OCI-LY7 (cell line): ENCODE data around the gene POLR2L. TPM values are rescaled to one million over a fixed set of nuclear protein-coding genes. Genes with fewer than 3 reads are reported as not detected.

Experiments
- BruUV-seq: library from RNA; stranded (reverse); fragments of 400-500 nt; replicated peaks from 2 replicates; lab custom pipeline; 2021; lab: Mats Ljungman, UMichigan
- CTCF ChIA-PET: fragments of 300-600 bp; sonication (Branson Sonifier 250); formaldehyde crosslinking; loops from one replicate; lab custom pipeline; 2022; ENCODE audit warnings: antibody characterized with exemption; ENCODE audit not compliant: unreplicated experiment; lab: Charles Lee
- POLR2A ChIA-PET: fragments of 300-600 bp; sonication (Branson Sonifier 250); formaldehyde crosslinking; loops from one replicate; lab custom pipeline; 2022; ENCODE audit warnings: antibody characterized with exemption; lab: Charles Lee
- DNase-seq: peaks from one replicate; pipeline ENCODE4 v3.0.0-alpha.2; 2015; ENCODE audit warnings: low spot score
- H2AFZ ChIP-seq: fragments of 200-600 bp; sonication (generic), shearing (Covaris generic); 2 replicates; pipeline ENCODE4 v1.6.1; 2014; ENCODE audit warnings: mild to moderate bottlenecking, antibody characterized with exemption, low read length, moderate library complexity
- H3K27ac ChIP-seq: fragments of 200-600 bp; sonication (generic); 2 replicates; pipeline ENCODE4 v1.5.1; 2014; ENCODE audit warnings: mixed run types, low read depth, mild to moderate bottlenecking, moderate library complexity, low read length, inconsistent platforms; ENCODE audit not compliant: poor library complexity, severe bottlenecking
- H3K36me3 ChIP-seq: fragments of 200-600 bp; sonication (generic); 2 replicates; pipeline ENCODE4 v1.6.1; 2014; ENCODE audit warnings: mild to moderate bottlenecking, antibody characterized with exemption, low read length, moderate library complexity, mixed read lengths; ENCODE audit not compliant: insufficient read depth
- H3K4me1 ChIP-seq: fragments of 200-600 bp; sonication (generic); 2 replicates; pipeline ENCODE4 v1.5.1; 2014; ENCODE audit warnings: mild to moderate bottlenecking, low read length; ENCODE audit not compliant: insufficient read depth, poor library complexity, severe bottlenecking
- H3K4me2 ChIP-seq: fragments of 200-600 bp; sonication (generic); 2 replicates; pipeline ENCODE4 v1.6.1; 2014; ENCODE audit warnings: mild to moderate bottlenecking, low read length
- H3K4me3 ChIP-seq: fragments of 200-600 bp; sonication (generic); 2 replicates; pipeline ENCODE4 v1.5.1; 2014; ENCODE audit warnings: mild to moderate bottlenecking, low read depth, low read length; ENCODE audit not compliant: poor library complexity, severe bottlenecking
- H3K79me2 ChIP-seq: fragments of 200-600 bp; sonication (generic); 2 replicates; pipeline ENCODE4 v1.6.1; 2016; ENCODE audit warnings: low read depth, mild to moderate bottlenecking, low read length, moderate library complexity, mixed read lengths; ENCODE audit not compliant: insufficient read depth
- H3K9me2 ChIP-seq: fragments of 200-600 bp; sonication (generic); 2 replicates; pipeline ENCODE4 v1.6.1; 2016; ENCODE audit warnings: mild to moderate bottlenecking, low read length, mixed read lengths; ENCODE audit not compliant: insufficient read depth
- H3K9me3 ChIP-seq: fragments of 200-600 bp; sonication (generic); 2 replicates; pipeline ENCODE4 v1.6.1; 2014; ENCODE audit warnings: mild to moderate bottlenecking, mixed run types, low read length, mixed read lengths
- H4K20me1 ChIP-seq: fragments of 200-600 bp; sonication (generic); 2 replicates; pipeline ENCODE4 v1.6.1; 2014; ENCODE audit warnings: mild to moderate bottlenecking, antibody characterized with exemption, low read length, moderate library complexity, mixed read lengths; ENCODE audit not compliant: insufficient read depth
- CTCF ChIP-seq: fragments of 200-600 bp; sonication (generic); conservative IDR thresholded peaks from 2 replicates; pipeline ENCODE4 v1.5.1; 2014; ENCODE audit warnings: mild to moderate bottlenecking, antibody characterized with exemption, low read length, moderate library complexity, mixed read lengths
- EZH2phosphoT487 ChIP-seq: fragments of 200-600 bp; sonication (generic); IDR thresholded peaks from 2 replicates; pipeline ENCODE4 v1.6.1; 2018; ENCODE audit warnings: low read depth, borderline replicate concordance, mild to moderate bottlenecking, mixed run types, antibody characterized with exemption, low read length, moderate library complexity, mixed read lengths
- intact Hi-C: fragments of 100-400 bp; cut with micrococcal nuclease; formaldehyde crosslinking; loops from one replicate; pipeline ENCODE4 v1.10.0; 2022; ENCODE audit not compliant: unreplicated experiment
- total RNA-seq, 2 experiments: library from RNA; depleted of rRNA in 1 of 2; stranded (reverse); fragments of >200 nt in 1 of 2; shearing (Covaris generic) in 1 of 2; gene quantifications; 2 replicates each; pipeline ENCODE4 v1.2.3, GENCODE V29; 2014 to 2022

The POLR2L gene
- total RNA-seq, 2 experiments from 2014 or later = 88.3 to 206 TPM

GRCh38 chr11:802693-803466 is 39.4 kb downstream of the POLR2L start:
- Histone ChIP-seq H3K79me2 (peaks cover 4% of the 10 kb centered on the region; the same call in 1 of the 2 replicates), H3K9me3 (no peaks in the 10 kb centered on the region), H3K4me2 (peak overlapping the region; percentile 94), H3K4me1 (peaks cover 35% of the 10 kb centered on the region), H3K9me2 (no peaks in the 10 kb centered on the region), H3K27ac (no peak overlapping the region), H4K20me1 (no peaks in the 10 kb centered on the region), H2AFZ (no peak overlapping the region), H3K36me3 (peaks cover 30% of the 10 kb centered on the region; the same call in 1 of the 2 replicates), H3K4me3 (no peak overlapping the region)
- ChIA-PET CTCF (no interaction called here), POLR2A (no interaction called here)
- DNase-seq = no peak
- intact Hi-C loops = no loop called here
- TF ChIP-seq EZH2phosphoT487 (no peak), CTCF (no peak)
- no TSS peak for BruUV-seq

DNA sequence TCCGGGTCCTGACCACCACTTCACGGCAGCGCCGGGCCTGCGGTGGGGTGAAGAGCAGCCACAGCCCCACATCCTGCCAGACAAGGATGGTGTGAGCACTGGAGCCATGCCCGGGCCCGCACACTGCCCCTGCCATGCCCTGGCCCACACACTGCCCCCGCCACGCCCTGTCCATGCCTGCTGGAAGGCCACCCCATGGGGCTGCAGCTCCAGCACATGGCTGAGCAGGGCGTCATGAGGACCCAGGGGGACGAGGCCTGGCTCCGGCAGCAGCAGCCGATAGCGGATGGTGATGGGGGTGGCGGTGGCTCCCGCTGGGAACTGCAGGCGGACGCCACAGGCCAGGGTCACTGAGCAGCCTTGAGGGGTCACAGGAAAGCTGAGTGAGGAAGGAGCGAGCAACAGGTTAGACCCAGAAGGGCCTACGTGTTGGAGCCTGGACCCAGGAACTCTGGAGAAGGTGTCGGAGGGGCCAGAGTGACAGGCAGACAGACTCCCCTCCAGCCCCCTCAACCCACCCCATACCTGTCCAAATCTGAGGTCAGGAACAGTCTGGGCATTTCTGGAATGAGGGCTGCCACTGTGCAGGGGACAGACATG is 40.2 kb downstream of the POLR2L start:
- no peak overlapping the region for H3K27ac ChIP-seq
- POLR2A ChIA-PET = no interaction called here
- CTCF ChIA-PET = no interaction called here
- intact Hi-C loops = no loop called here
- DNase-seq = no peak
- H3K9me2 ChIP-seq = no peaks in the 10 kb centered on the region
- H3K4me1 ChIP-seq = peaks cover 30% of the 10 kb centered on the region
- H3K4me3 ChIP-seq = no peak overlapping the region
- H2AFZ ChIP-seq = no peak overlapping the region
- no peaks in the 10 kb centered on the region for H3K9me3 ChIP-seq
- TF ChIP-seq EZH2phosphoT487 = no peak
- no peak for TF ChIP-seq CTCF
- no peak overlapping the region for H3K4me2 ChIP-seq
- peaks cover 30% of the 10 kb centered on the region; the same call in 1 of the 2 replicates for H3K36me3 ChIP-seq
- BruUV-seq = no TSS peak
- H3K79me2 ChIP-seq = no peaks in the 10 kb centered on the region; the same call in 1 of the 2 replicates
- H4K20me1 ChIP-seq = no peaks in the 10 kb centered on the region
